D721Med (cell line): ENCODE results near the gene NFASC.

Experiments
- DNase-seq: peaks from one replicate; pipeline ENCODE4 v3.0.0; 2011; ENCODE audit warnings: low spot score; ENCODE audit not compliant: insufficient read length
- FAIRE-seq: peaks from 2 replicates; lab custom pipeline; 2011; peaks lifted over from hg19 to GRCh38; lab: Jason Lieb, UNC
- TF ChIP-seq, protein P1 (sequence below): IDR thresholded peaks from 2 replicates; pipeline ENCODE4 v1.5.1; 2012; ENCODE audit warnings: mild to moderate bottlenecking, control low read depth; ENCODE audit not compliant: insufficient read depth; ENCODE audit errors: missing control alignments

NFASC gene

DNA sequence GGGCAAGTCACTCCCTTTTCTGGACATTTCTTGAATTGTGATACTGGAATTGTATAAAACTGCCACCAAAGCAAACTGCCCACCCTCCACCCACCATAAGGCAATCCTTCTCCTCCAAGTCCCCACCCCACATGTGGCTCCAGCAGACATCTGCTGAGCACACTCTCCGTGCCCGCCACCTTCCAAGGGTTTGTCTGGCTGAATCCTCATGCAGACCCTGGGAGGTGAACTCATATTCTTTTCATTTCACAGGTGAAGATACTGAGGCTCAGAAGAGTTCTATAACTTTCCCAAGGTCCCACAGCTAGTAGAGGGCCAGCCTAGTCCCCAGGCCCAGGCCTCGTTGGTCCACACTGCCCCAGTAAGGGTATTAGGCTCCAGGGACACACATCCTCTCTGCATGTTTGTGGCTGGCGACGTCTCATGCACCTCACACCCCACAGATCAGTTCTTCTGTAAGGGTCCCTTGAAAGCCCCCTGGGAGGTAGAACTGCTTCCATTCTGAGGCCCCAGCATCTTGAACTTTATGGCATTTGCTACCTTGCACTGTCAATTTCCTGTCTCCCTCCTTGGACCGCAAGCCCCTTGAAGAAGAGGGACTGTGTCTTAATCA lies 186.4 kb downstream of the NFASC start:
- DNase-seq (no peak), FAIRE-seq (no peak)
- TF ChIP-seq, protein P1, sequence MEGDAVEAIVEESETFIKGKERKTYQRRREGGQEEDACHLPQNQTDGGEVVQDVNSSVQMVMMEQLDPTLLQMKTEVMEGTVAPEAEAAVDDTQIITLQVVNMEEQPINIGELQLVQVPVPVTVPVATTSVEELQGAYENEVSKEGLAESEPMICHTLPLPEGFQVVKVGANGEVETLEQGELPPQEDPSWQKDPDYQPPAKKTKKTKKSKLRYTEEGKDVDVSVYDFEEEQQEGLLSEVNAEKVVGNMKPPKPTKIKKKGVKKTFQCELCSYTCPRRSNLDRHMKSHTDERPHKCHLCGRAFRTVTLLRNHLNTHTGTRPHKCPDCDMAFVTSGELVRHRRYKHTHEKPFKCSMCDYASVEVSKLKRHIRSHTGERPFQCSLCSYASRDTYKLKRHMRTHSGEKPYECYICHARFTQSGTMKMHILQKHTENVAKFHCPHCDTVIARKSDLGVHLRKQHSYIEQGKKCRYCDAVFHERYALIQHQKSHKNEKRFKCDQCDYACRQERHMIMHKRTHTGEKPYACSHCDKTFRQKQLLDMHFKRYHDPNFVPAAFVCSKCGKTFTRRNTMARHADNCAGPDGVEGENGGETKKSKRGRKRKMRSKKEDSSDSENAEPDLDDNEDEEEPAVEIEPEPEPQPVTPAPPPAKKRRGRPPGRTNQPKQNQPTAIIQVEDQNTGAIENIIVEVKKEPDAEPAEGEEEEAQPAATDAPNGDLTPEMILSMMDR, result no peak

- DNase-seq (no peak), FAIRE-seq (no peak)
- TF ChIP-seq, protein P1, result no peak
These were observed 187.3 kb downstream of the NFASC start for GRCh38 chr1:205057808-205058575.

GRCh38 chr1:205058853-205059252 lies 188.2 kb downstream of the NFASC start:
- no peak for FAIRE-seq
- no peak for DNase-seq
- TF ChIP-seq, protein P1, result no peak

DNA sequence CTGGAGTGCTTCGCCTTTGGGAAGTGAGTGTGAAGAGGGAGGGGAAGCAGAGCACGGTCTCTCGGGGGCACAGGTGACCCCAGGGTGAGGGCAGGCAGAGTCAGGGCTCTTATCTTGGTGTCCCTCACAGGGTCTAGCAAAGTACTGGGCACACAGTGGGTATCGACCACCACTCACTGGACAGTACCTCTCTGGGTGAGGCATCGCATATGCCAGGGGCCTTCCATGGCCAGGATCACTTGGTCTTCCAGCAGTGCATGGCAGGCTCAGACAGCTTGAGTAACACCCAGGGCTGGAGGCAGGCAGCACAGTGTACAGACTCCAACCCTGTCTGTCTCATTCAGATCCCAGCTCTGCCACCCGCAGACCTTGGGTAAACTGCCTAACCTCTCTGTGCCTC lies 189.0 kb downstream of the NFASC start:
- TF ChIP-seq, protein P1, result no peak
- DNase-seq (no peak), FAIRE-seq (no peak)

GRCh38 chr1:205060746-205061145 lies 190.1 kb downstream of the NFASC start:
- TF ChIP-seq, protein P1, result no peak
- peak; percentile 36 for DNase-seq
- FAIRE-seq, result no peak

- DNase-seq (no peak), FAIRE-seq (no peak)
- TF ChIP-seq, protein P1, result no peak
These were observed 190.6 kb downstream of the NFASC start for GRCh38 chr1:205061227-205061626.

- FAIRE-seq (peak; percentile 67), DNase-seq (peak; percentile 99)
- TF ChIP-seq, protein P1, result peak; percentile 100
These were observed 191.0 kb downstream of the NFASC start for GRCh38 chr1:205061665-205062069.
